GM10266 (cell line): ENCODE data around the gene EXOC7.

Experiments
- DNase-seq: peaks from one replicate; pipeline ENCODE4 v3.0.0; 2012; ENCODE audit errors: extremely low spot score
- CTCF ChIP-seq: IDR thresholded peaks from 2 replicates; pipeline ENCODE4 v1.5.1; 2012; ENCODE audit warnings: mild to moderate bottlenecking, low read depth; ENCODE audit not compliant: control insufficient read depth, insufficient read depth; ENCODE audit errors: missing control alignments

Gene EXOC7

DNA sequence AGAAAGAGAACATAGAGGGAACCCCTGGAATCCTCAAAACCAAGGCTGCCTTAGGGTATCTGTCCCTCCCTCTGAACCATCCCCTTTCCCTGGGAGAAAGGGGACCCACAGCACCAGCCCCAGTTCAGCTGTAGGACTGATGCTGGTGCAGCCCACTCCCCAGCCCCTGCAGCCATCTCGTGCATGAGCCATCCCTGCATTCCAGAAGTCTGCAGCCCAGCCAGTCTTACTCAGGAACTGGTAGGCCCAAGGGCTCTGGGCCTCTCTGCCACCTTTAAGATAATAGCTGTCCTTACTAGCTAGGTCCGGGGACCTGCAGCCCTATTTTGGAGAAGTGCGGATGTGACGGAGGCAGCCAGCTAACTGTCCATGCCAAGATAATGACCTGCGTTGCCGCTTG, 70.4 kb downstream of the EXOC7 start:
- TF ChIP-seq CTCF: no peak
- DNase-seq: no peak

DNA sequence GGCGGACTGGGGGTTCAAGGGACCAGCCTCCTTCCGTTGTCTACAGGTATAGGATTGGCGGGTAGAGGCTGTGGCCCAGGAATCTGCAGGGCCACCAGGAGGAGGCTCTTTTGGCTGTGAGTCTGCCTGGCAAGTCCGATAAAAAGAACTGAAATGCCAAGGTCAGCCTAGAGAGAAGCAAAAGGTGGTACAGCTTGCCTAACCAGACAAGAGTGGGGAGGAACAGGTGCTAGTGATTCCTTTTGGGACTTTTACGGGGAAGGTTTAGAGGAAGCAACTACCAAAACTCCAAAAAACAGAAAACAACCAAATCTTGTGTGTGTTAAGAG, 70.8 kb downstream of the EXOC7 start:
- TF ChIP-seq CTCF: no peak
- no peak for DNase-seq

GRCh38 chr17:76032073-76032779, 71.4 kb downstream of the EXOC7 start:
- no peak for TF ChIP-seq CTCF
- no peak for DNase-seq
